Hematopoietic multipotent progenitor cell (in vitro differentiated cells): ENCODE measurements around the gene IPO4. TPM values are rescaled to one million over a fixed set of nuclear protein-coding genes. Genes with fewer than 3 reads are reported as not detected.

Source experiments
- DNase-seq, 3 donors: peaks; one replicate each; pipeline ENCODE4 v3.0.0-alpha.2; 2011 to 2015; ENCODE audit warnings: low read depth in 2 of 3, low spot score in 2 of 3
- total RNA-seq: library from RNA; depleted of rRNA; stranded (reverse); fragments of >200 nt; gene quantifications from one replicate; pipeline ENCODE4 v1.2.3, GENCODE V29; 2012

The IPO4 gene
- total RNA-seq, 1 donor, result 59.8 TPM

DNA sequence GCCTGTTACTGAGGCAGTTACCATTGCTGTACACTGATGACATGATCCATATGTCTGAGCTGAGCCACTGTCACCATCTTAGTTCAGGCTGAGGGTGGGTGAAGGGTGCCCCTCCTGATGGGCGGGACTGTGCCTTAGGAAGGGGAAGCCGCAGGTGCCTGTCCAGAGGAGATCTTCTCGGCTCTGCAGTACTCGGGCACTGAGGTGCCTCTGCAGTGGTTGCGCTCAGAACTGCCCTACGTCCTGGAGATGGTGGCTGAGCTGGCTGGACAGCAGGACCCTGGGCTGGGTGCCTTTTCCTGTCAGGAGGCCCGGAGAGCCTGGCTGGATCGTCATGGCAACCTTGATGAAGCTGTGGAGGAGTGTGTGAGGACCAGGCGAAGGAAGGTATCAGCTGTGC is 37.6 kb downstream of the IPO4 start:
- no peak for DNase-seq

DNA sequence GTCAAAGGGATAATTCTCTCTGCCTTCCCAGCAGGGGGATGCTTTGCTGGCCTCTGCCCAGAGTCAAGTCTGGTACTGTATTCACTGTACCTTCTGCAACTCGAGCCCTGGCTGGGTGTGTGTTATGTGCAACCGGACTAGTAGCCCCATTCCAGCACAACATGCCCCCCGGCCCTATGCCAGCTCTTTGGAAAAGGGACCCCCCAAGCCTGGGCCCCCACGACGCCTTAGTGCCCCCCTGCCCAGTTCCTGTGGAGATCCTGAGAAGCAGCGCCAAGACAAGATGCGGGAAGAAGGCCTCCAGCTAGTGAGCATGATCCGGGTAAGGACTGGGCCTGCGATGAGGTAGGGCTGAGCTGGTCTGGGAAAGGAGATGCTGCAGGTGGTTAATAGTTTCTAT is 38.0 kb downstream of the IPO4 start:
- DNase-seq, result no peak

DNA sequence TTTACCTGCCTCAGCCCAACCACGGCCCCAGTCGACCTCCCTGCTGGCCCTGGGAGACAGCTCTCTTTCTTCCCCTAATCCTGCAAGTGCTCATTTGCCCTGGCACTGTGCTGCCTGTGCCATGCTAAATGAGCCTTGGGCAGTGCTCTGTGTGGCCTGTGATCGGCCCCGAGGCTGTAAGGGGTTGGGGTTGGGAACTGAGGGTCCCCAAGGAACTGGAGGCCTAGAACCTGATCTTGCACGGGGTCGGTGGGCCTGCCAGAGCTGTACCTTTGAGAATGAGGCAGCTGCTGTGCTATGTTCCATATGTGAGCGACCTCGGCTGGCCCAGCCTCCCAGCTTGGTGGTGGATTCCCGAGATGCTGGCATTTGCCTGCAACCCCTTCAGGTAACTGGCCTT is 38.6 kb downstream of the IPO4 start:
- no peak for DNase-seq

DNA sequence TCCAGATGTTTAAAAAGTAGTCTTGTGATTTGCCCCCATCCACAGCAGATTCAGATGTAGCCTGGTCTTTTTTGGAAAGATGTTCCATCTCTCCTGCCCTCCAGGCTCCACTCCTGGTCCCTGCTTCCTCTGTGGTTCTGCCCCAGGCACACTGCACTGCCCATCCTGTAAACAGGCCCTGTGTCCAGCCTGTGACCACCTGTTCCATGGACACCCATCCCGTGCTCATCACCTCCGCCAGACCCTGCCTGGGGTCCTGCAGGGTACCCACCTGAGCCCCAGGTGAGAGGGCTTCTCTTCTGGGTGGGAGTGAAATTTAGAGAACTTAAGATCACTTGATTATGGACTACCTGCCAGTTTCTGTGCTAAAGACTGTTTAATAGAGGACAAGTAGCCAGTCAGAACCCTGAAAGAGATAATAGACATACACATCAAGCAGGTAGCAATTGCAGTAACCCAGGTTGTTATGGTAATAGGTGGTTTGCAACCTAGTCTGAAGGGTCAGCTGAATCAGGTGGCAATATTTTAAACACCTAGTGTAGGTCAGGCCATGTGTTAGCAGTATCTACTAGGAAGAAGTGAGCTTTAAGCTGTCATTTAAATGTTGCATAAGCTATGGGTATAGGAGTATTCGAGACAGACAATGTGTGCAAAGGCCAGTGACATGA is 39.2 kb downstream of the IPO4 start:
- DNase-seq, result no peak

DNA sequence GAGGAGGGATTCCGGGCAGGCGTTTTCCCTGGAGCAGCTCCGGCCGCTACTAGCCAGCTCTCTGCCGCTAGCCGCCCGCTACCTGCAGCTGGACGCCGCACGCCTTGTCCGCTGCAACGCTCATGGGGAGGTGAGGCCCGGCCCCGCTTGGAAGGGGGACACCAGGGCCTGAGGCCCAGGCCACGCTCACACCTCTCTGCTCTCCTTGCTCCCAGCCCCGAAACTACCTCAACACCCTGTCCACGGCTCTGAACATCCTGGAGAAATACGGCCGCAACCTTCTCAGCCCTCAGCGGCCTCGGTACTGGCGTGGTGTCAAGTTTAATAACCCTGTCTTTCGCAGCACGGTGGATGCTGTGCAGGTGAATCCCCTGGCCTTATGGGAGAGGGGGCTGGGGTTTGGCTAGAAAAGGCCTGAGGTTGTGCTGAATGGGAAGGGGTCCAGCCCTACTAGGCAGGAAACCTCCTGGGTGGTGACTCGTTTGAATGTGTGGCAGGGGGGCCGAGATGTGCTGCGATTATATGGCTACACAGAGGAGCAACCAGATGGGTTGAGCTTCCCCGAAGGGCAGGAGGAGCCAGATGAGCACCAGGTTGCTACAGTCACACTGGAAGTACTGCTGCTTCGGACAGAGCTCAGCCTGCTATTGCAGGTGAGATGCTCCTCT is 40.7 kb downstream of the IPO4 start:
- no peak for DNase-seq

DNA sequence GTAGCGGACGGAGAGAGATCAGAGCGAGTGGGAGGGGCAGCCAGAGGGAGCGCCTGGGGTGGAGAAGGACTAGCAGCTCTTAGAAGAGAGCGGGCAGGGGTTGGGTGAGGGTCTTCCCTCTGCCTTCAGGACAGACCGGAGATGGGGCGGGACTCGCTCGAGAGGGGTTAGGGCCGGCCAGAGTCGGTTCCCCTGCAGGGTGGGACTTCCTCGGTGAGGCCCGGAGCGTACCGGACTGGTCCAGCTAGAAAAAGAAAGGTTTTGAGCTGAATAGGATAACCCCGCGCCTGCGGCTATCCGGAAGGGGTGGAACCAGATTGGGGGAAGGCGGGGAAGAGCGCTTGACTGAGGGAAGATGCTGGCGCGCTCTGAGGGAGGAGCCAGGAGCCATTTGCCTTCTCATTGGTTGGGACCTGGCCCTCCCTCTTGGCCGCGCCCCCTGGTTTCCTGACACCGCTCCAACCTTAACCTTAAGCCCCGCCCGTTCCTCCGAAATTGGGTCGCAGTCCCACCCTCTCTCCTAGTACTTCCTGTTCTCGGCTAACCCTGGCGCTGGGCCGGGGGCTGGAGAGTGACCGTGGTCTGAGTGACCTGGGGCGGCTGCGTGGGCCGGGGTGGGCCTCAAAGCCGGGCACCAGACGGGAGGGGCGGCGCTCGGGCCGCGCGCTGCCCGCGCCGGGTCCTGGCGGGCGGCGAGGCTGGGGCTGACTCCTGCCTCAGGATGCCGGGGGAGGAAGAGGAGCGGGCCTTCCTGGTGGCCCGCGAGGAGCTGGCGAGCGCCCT is 41.4 kb downstream of the IPO4 start, which contains the start of gene RNF31:
TSS of gene RNF31 (plus strand) at position 521 of the 783 bp plus-strand sequence. CDS start at position 722, 201 bp downstream.
- DNase-seq, result peak; percentile 86 to 99 (median 99)

DNA sequence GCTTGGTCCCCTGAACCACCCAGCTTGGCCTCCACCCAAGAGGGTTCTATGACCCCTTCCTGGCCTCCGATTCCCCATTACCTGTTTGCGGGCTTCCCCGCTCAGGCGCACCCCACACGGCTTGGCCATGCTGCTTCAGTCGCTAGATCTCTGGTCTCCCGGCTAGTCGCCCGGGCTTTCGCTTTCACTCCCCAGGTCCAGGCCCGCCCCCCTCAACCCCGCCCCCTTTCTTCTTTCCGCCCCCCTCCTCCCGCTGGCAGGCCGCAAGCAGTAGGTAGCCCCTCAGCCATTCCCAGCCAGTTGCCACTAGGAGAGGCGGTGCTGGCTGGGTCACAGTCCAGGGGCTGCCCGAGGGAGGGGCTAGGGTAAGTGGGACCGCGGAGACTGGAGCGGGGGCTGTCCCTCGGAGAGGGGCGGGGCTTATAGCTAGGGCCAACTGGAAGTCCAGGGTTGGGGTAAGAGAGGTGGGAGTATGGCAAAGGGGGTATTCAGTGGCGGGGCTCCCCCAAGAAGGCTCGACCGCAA is 42.1 kb downstream of the IPO4 start, which contains the start of gene PSME2:
TSS of gene PSME2 (minus strand) at position 158 of the 525 bp plus-strand sequence. CDS start at position 129, 29 bp downstream.
- DNase-seq, result peak; percentile 65 to 98 (median 95)

DNA sequence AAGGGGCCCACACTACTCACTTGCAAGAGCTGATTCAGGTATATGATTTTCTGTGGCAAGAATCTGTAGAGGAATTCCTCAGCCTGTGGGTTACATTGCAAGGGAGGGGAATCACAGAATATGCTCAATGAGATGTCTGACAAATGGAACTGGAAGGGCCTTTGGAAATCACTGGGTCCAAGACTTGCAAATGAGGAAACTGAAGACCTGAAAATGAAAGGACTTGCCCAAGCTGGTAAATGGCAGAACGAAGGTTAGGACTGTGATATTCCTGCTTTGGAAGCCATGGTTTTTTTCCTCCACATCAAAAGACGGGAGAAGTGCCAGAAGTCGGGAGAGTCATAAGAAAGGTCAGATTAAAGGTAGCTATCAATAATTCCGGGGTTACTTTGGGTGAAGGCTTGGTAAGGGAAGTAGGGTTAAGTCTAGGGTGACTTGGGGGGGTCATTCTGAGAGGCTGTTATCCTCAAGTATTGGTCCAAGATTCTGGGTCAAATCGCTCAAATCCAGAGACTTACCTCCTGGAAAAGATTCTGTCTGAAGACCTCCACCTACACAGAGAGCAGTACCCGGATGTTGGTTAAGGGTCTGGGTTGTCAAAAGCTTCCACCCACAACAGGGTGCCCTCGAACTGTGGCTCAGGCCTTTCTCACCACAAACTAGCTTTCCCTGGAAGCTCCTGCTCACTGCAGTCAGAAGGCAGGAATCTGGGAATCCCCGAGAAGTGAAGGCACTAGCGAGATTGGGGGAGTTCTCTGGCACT is 42.7 kb downstream of the IPO4 start:
- no peak for DNase-seq

DNA sequence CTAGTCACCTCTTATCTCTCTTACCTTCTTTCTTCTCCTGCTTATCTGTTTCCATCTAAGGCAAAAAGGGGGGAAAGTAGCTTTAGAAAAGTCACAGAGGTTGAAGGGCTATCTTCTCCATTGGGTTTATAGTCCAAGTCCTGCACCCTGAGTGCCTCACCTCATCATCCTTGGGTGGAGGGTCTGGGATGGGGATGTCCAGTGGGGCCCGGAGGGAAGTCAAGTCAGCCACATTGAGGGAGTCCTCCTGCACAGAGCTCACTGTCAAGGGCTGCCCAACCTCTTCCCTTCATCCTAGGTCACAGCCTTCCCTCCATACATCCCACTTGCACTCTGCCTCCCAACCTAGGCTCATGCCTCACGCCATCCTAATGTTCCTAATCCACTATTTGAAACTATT is 43.4 kb downstream of the IPO4 start:
- no peak for DNase-seq

DNA sequence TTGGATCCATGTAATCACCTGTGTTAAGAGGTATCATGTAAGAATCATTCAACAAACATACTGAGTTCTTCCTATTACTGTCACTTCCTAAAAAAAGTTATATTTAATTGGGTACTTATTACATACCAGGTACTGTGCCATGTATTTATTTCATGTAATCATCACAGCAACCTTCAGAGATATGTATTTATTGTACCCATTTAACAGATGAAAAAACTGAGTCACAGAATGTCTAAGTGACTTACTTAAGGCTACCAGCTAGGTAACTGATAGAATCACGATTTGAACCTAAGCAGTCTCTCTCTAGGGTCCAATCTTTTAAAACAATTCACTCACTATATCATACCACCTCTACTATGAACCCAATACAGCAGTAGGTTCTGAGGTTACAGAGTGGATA is 44.2 kb downstream of the IPO4 start:
- DNase-seq, result no peak

DNA sequence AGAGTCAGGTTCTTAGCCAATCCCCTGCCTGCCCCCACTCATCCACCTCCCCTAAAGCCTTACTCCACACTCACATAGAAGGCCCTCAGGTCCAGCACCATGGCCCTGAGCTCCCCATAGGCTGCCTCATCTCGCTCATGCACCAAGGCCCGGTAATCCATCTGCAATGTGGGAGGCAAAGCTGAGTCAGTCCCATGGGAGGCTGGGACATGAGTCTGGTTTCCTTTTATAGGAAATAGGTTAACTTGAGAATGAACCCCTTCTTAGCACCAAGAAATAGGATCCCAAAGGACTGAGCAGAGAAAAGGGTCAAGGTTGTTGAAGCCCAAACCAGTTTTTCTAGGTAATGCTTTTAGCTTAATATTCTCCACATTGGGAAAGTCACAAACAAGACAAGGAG is 45.1 kb downstream of the IPO4 start:
- DNase-seq, result no peak

DNA sequence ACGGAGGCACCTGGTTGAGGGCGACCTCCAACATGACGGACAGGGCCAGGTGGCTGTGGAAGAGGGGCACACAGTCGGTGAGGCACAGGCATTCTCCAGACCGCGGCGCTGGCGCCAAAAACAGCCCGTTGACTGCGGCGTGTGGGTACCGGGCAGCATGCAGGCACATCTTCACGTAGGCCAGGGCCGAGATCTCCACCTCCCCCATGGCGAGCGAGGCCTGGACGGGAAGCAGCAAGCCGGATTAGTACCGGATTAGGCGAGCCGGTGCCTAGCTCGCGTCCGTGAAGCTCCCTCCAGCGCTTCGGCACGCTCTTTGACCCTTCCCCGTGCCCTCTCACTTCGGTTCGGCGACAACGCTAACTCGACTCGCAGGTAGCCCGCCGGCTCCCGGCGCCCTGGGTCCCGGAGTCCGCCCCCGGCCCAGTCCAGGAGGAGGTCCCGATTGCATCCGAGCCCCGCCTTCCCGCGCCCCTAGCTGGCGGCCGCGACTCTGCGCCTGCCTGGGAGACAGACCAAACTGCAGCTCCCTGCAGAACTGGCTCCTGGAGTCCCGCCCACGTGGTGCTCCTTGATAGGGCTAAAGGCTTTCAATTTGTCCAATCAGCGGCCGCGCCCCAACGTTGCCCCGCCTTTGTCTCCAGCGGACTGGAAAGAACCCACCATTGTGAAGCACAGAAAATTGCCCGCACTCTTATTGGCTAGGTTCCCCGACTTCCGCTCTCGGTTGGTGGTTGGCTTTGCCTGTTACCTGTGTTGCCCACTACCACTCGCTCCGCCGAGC is 47.3 kb downstream of the IPO4 start, which contains the start of gene EMC9:
TSS of gene EMC9 (minus strand) at position 495 of the 784 bp plus-strand sequence. CDS start at position 208, 287 bp downstream.
- DNase-seq, result peak; percentile 97 to 100 (median 99)

DNA sequence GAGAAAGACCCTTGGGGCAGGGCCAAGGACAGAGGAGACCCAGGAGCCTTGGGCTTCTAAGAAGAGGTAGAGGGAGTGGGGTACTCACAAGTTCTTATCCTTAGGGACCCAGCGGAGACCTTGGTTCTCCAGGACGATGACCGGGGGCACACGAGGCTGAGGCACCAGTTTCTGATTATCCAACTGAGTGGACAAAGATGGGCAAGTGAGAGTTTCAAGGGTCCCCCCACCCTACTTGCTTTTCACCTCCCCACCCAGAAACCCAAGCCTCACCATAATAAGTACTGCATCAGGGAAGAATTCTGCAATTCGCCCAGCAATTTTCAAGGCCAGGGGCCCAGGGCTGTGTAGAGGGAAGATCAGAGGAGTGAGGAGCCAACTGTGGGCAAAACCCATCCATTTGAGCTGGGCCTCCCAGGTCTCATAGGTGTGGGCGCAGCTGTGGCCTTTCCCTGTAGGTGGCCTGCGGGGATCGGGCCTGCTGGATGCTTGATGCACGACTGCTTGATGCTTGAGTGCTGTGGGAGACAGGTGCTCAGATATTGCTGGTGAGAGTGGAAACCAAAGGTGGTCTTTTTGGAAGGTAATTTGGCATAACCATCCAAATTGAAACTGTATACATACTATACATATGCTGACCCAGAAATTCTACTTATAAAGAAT is 49.2 kb downstream of the IPO4 start:
- no peak for DNase-seq

DNA sequence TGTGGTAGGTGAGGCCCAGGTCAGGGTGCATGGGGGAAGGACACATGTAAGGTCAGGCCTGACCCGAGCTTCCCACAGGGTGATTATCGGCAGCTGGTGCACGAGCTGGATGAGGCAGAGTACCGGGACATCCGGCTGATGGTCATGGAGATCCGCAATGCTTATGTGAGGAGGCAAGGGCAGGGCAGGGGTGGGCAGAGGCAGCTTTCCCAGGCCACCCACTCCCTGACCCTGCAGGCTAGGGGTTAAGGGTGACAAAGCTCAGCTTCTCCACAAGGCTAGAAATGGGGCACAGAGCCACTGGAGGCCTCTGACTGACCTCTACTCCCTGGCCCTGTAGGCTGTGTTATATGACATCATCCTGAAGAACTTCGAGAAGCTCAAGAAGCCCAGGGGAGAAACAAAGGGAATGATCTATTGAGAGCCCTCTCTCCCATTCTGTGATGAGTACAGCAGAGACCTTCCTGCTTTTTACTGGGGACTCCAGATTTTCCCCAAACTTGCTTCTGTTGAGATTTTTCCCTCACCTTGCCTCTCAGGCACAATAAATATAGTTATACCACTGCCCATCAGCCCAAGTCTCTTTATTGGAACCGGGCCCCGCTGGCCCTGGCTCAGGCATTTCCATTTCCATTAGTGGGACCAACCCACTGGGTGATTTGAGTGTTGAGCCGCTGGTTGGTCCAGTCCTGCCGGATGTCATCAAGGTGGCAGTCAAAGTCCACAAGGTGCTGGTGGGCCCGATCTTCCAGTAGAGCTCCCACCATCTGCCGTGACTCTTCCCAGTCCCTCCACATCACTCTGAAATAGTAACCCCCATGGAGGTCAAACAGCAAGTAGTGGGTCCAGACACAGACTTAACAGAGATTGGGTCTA is 50.0 kb downstream of the IPO4 start:
- no peak for DNase-seq

DNA sequence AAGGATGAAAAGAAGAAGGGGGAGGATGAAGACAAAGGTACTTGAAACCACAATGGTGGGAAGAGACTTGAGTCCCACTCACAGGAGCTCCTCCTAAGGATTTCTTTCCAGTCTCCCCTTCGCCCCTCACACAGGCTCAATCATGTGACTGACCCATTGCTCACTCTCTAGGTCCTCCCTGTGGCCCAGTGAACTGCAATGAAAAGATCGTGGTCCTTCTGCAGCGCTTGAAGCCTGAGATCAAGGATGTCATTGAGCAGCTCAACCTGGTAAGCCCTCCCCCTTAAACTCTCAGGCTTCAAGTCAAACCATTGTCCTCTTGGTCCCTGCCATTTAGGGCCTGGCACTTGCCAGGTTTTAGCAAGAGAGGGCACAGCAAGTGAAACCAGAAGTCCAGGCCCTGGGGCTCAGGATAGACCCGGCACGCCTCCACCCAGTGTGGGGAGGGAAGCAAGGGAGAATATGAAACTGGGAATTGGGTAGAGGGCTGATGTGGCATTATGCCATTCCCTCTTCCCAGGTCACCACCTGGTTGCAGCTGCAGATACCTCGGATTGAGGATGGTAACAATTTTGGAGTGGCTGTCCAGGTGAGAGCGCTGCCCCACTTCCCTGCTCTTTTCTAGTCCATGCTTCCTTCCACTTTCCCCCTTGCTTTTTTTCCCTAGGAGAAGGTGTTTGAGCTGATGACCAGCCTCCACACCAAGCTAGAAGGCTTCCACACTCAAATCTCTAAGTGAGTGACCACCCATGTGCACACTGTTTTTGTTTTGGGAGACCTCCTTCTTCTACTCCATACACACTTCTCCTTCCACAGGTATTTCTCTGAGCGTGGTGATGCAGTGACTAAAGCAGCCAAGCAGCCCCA is 50.9 kb downstream of the IPO4 start:
- DNase-seq, result no peak

DNA sequence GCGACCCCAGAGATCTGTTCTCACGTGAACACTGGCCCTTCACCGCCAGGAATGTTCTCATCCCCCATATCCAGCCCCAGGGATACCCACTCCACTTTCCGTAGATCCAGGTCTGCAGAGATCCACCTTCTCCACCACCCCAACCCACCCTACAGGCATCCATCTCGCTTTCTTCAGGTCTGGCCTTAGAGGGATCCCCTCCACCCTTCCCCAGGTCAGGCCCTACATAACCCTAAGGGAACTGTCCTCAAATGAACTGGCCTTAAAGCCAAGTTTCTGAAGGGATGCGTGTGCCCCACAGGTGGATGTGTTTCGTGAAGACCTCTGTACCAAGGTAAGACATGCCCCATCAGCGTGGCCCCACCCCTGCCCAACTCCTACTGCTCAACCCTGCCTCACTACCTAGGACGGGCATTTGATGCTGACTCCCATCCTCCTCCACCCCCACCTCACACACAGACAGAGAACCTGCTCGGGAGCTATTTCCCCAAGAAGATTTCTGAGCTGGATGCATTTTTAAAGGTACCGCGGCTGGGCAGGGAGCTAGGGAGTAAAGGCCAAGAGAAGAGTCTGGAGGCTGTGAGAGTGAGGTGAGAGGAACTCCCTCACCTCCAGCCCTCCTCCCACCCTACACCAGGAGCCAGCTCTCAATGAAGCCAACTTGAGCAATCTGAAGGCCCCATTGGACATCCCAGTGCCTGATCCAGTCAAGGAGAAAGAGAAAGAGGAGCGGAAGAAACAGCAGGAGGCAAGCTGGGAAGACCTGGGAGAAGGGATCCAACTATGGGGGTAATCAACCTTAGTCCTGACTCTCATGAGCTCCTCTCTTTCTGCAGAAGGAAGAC is 51.7 kb downstream of the IPO4 start:
- no peak for DNase-seq
